KMS-11 (cell line): ENCODE measurements around the gene PDE4D.

Experiments
- H2AFZ ChIP-seq: fragments of 200-600 bp; sonication (generic); 2 replicates; pipeline ENCODE4 v1.6.1; 2016; ENCODE audit warnings: antibody characterized with exemption, mixed run types, low read depth
- H3K27ac ChIP-seq: fragments of 200-600 bp; sonication (generic); 2 replicates; pipeline ENCODE4 v1.6.1; 2016; ENCODE audit warnings: mild to moderate bottlenecking, mixed run types
- H3K27me3 ChIP-seq: fragments of 200-600 bp; sonication (generic); 2 replicates; pipeline ENCODE4 v1.6.1; 2017; ENCODE audit warnings: mild to moderate bottlenecking, low read depth, mixed run types, moderate library complexity; ENCODE audit not compliant: insufficient read depth
- H3K36me3 ChIP-seq: fragments of 200-600 bp; sonication (generic); 2 replicates; pipeline ENCODE4 v1.6.1; 2017; ENCODE audit warnings: mild to moderate bottlenecking, mixed run types; ENCODE audit not compliant: insufficient read depth
- H3K4me1 ChIP-seq: fragments of 200-600 bp; sonication (generic); 2 replicates; pipeline ENCODE4 v1.6.1; 2016; ENCODE audit warnings: mild to moderate bottlenecking, low read depth, mixed run types; ENCODE audit not compliant: poor library complexity, severe bottlenecking
- H3K4me2 ChIP-seq: fragments of 200-600 bp; sonication (generic); 2 replicates; pipeline ENCODE4 v1.7.0; 2016; ENCODE audit warnings: mild to moderate bottlenecking, mixed run types
- H3K4me3 ChIP-seq: fragments of 200-600 bp; sonication (generic); IDR thresholded peaks from 2 replicates; pipeline ENCODE4 v1.6.1; 2017; ENCODE audit warnings: low read depth, low read length, mixed read lengths; ENCODE audit not compliant: insufficient read depth
- H3K79me2 ChIP-seq: fragments of 200-600 bp; sonication (generic); 2 replicates; pipeline ENCODE4 v1.6.1; 2016; ENCODE audit warnings: low read depth, mixed run types; ENCODE audit not compliant: insufficient read depth
- H3K9ac ChIP-seq: fragments of 200-600 bp; sonication (generic); 2 replicates; pipeline ENCODE4 v1.6.1; 2016; ENCODE audit warnings: mild to moderate bottlenecking, mixed run types
- H4K20me1 ChIP-seq: fragments of 200-600 bp; sonication (generic); 2 replicates; pipeline ENCODE4 v1.6.1; 2016; ENCODE audit warnings: mild to moderate bottlenecking, mixed run types; ENCODE audit not compliant: insufficient read depth
- CTCF ChIP-seq: fragments of 200-600 bp; sonication (generic); conservative IDR thresholded peaks from 2 replicates; pipeline ENCODE4 v1.6.1; 2017; ENCODE audit warnings: low read depth, mild to moderate bottlenecking, antibody characterized with exemption, low read length, moderate library complexity, mixed read lengths

The PDE4D gene

GRCh38 chr5:59041355-59041754 lies 852.2 kb downstream of the PDE4D start:
- no peaks in the 10 kb centered on the region for H3K36me3 ChIP-seq
- TF ChIP-seq CTCF, result 0 out of 2 replicates have a peak, but pooled peaks have one; percentile 14
- peak overlapping the region; percentile 94 for H3K9ac ChIP-seq
- 0 out of 2 replicates have a peak overlapping the region, but pooled peaks have one; percentile 7 for H2AFZ ChIP-seq
- peak overlapping the region; percentile 94 for H3K27ac ChIP-seq
- H4K20me1 ChIP-seq, result no peaks in the 10 kb centered on the region
- peaks cover 37% of the 10 kb centered on the region for H3K4me1 ChIP-seq
- H3K27me3 ChIP-seq, result no peaks in the 10 kb centered on the region
- H3K4me2 ChIP-seq, result peak overlapping the region; percentile 94
- H3K79me2 ChIP-seq, result peaks cover 62% of the 10 kb centered on the region
- H3K4me3 ChIP-seq, result no peak overlapping the region

- Histone ChIP-seq H3K9ac (peak overlapping the region; percentile 94), H3K36me3 (no peaks in the 10 kb centered on the region), H3K27me3 (no peaks in the 10 kb centered on the region), H3K27ac (peak overlapping the region; percentile 94), H3K4me2 (peak overlapping the region; percentile 94), H2AFZ (peak overlapping the region; percentile 45; the same call in 1 of the 2 replicates), H4K20me1 (no peaks in the 10 kb centered on the region), H3K4me1 (peaks cover 39% of the 10 kb centered on the region), H3K4me3 (no peak overlapping the region), H3K79me2 (peaks cover 68% of the 10 kb centered on the region)
- TF ChIP-seq CTCF, result no peak
These were observed 852.7 kb downstream of the PDE4D start for GRCh38 chr5:59040804-59041201.

- peak overlapping the region; percentile 94 for H3K9ac ChIP-seq
- peaks cover 45% of the 10 kb centered on the region for H3K4me1 ChIP-seq
- H3K79me2 ChIP-seq, result peaks cover 74% of the 10 kb centered on the region
- H3K4me3 ChIP-seq, result no peak overlapping the region
- peak overlapping the region; percentile 94 for H3K27ac ChIP-seq
- H2AFZ ChIP-seq, result peak overlapping the region; percentile 45
- H3K27me3 ChIP-seq, result no peaks in the 10 kb centered on the region
- H3K36me3 ChIP-seq, result no peaks in the 10 kb centered on the region
- TF ChIP-seq CTCF, result no peak
- H4K20me1 ChIP-seq, result no peaks in the 10 kb centered on the region
- peak overlapping the region; percentile 94 for H3K4me2 ChIP-seq
These were observed 853.3 kb downstream of the PDE4D start for GRCh38 chr5:59040024-59040803.

- Histone ChIP-seq H3K36me3 (no peaks in the 10 kb centered on the region), H3K27ac (peak overlapping the region; percentile 94), H2AFZ (peak overlapping the region; percentile 45), H3K79me2 (peaks cover 81% of the 10 kb centered on the region), H3K4me2 (peak overlapping the region; percentile 94), H3K9ac (peak overlapping the region; percentile 94), H3K27me3 (no peaks in the 10 kb centered on the region), H3K4me3 (no peak overlapping the region), H3K4me1 (peaks cover 51% of the 10 kb centered on the region), H4K20me1 (no peaks in the 10 kb centered on the region)
- no peak for TF ChIP-seq CTCF
These were observed 854.1 kb downstream of the PDE4D start for GRCh38 chr5:59039296-59040023.
